ENCODE measurements around the gene PTPRT. TPM values are rescaled to one million over a fixed set of nuclear protein-coding genes. Genes with fewer than 3 reads are reported as not detected.

Gene PTPRT
- polyA plus RNA-seq, 3 donors: not detected

- no peak overlapping the region for H3K4me3 ChIP-seq (replicated peaks in 1 of 3; ENCODE audit: low read depth in 2 of 3, low read length in 3 of 3)
- no peaks in the 10 kb centered on the region for H3K79me2 ChIP-seq (ENCODE audit: insufficient read depth, low read length)
- H3K4me1 ChIP-seq (ENCODE audit: control insufficient read depth in 1 of 2, insufficient read depth in 2 of 2, low read length in 2 of 2): no peaks in the 10 kb centered on the region
- no peak overlapping the region for H3K4me2 ChIP-seq (replicated peaks; ENCODE audit: extremely low read depth, low read length, poor library complexity, severe bottlenecking)
- no peaks in the 10 kb centered on the region for H3K27me3 ChIP-seq (ENCODE audit: control insufficient read depth in 2 of 2, insufficient read depth in 2 of 2, low read length in 2 of 2)
- no peak overlapping the region for H3K27ac Mint-ChIP-seq
- no peak for DNase-seq
- no peak overlapping the region for H3K4me3 Mint-ChIP-seq
- no peak overlapping the region for H3K9ac ChIP-seq (ENCODE audit: insufficient read depth, low read length, poor library complexity, severe bottlenecking)
- no CpG with 5 or more reads among the region's 3 CpGs for WGBS (ENCODE audit: insufficient coverage)
- no peaks in the 10 kb centered on the region for H3K36me3 Mint-ChIP-seq
- H3K27me3 Mint-ChIP-seq (ENCODE audit: low read depth in 3 of 3): peaks cover 0 to 2% (median 0%) of the 10 kb centered on the region in 3 donors
- TF ChIP-seq CTCF (IDR thresholded peaks at IDR 0.05): no peak
- no peak overlapping the region for H2AFZ ChIP-seq (ENCODE audit: insufficient read depth, low read depth, low read length, poor library complexity, severe bottlenecking)
- peaks cover 0 to 2% (median 0%) of the 10 kb centered on the region in 7 donors for H3K9me3 Mint-ChIP-seq
- no peaks in the 10 kb centered on the region for H3K36me3 ChIP-seq (replicated peaks in 1 of 2; ENCODE audit: control insufficient read depth in 1 of 2, insufficient read depth in 2 of 2, low read length in 2 of 2)
- H3K9me3 ChIP-seq (replicated peaks in 1 of 2; ENCODE audit: control insufficient read depth in 1 of 2, insufficient read depth in 1 of 2, low read length in 2 of 2): no peaks in the 10 kb centered on the region
- H4K20me1 ChIP-seq (ENCODE audit: insufficient read depth, low read length): no peaks in the 10 kb centered on the region
- H3K27ac ChIP-seq (ENCODE audit: low read depth in 1 of 2, low read length in 2 of 2): no peak overlapping the region
- intact Hi-C loops (cut with micrococcal nuclease): no loop called here
- no peaks in the 10 kb centered on the region for H3K4me1 Mint-ChIP-seq
These were observed 640.2 kb downstream of the PTPRT start for GRCh38 chr20:42549496-42549895.

- Histone ChIP-seq H2AFZ (ENCODE audit: insufficient read depth, low read depth, low read length, poor library complexity, severe bottlenecking) (no peak overlapping the region), H3K9ac (ENCODE audit: insufficient read depth, low read length, poor library complexity, severe bottlenecking) (no peak overlapping the region), H3K4me2 (replicated peaks; ENCODE audit: extremely low read depth, low read length, poor library complexity, severe bottlenecking) (no peak overlapping the region), H3K4me1 (ENCODE audit: control insufficient read depth in 1 of 2, insufficient read depth in 2 of 2, low read length in 2 of 2) (no peaks in the 10 kb centered on the region), H3K4me3 (replicated peaks in 1 of 3; ENCODE audit: low read depth in 2 of 3, low read length in 3 of 3) (no peak overlapping the region), H3K27ac (ENCODE audit: low read depth in 1 of 2, low read length in 2 of 2) (no peak overlapping the region), H4K20me1 (ENCODE audit: insufficient read depth, low read length) (no peaks in the 10 kb centered on the region), H3K79me2 (ENCODE audit: insufficient read depth, low read length) (no peaks in the 10 kb centered on the region), H3K27me3 (ENCODE audit: control insufficient read depth in 2 of 2, insufficient read depth in 2 of 2, low read length in 2 of 2) (no peaks in the 10 kb centered on the region), H3K9me3 (replicated peaks in 1 of 2; ENCODE audit: control insufficient read depth in 1 of 2, insufficient read depth in 1 of 2, low read length in 2 of 2) (no peaks in the 10 kb centered on the region), H3K36me3 (replicated peaks in 1 of 2; ENCODE audit: control insufficient read depth in 1 of 2, insufficient read depth in 2 of 2, low read length in 2 of 2) (no peaks in the 10 kb centered on the region)
- no peaks in the 10 kb centered on the region for H3K36me3 Mint-ChIP-seq
- no peak overlapping the region for H3K4me3 Mint-ChIP-seq
- 92% methylated on average over 5 of the region's 5 CpGs for WGBS (ENCODE audit: insufficient coverage)
- no peak for TF ChIP-seq CTCF (IDR thresholded peaks at IDR 0.05)
- peaks cover 0 to 2% (median 0%) of the 10 kb centered on the region in 7 donors for H3K9me3 Mint-ChIP-seq
- no peaks in the 10 kb centered on the region for H3K4me1 Mint-ChIP-seq
- H3K27ac Mint-ChIP-seq: no peak overlapping the region
- intact Hi-C loops (cut with micrococcal nuclease): no loop called here
- DNase-seq: no peak
- H3K27me3 Mint-ChIP-seq (ENCODE audit: low read depth in 3 of 3): peaks cover 0 to 5% (median 3%) of the 10 kb centered on the region in 3 donors
These were observed 644.8 kb downstream of the PTPRT start for GRCh38 chr20:42544926-42545325.

Measured in CD14-positive monocyte (primary cell).